NCI-H774 (cell line): ENCODE measurements around the gene CASP2.

Source experiments
- DNase-seq: peaks from one replicate; lab custom pipeline; 2025; lab: John Stamatoyannopoulos, UW

Gene CASP2

GRCh38 chr7:143296686-143297085, 8.5 kb downstream of the CASP2 start:
- DNase-seq: no peak

GRCh38 chr7:143299346-143299745, 11.2 kb downstream of the CASP2 start:
- no peak for DNase-seq

GRCh38 chr7:143299840-143300239, 11.7 kb downstream of the CASP2 start:
- no peak for DNase-seq

- no peak for DNase-seq
Observed at GRCh38 chr7:143300959-143301935, 13.1 kb downstream of the CASP2 start.

GRCh38 chr7:143303733-143304132, 15.6 kb downstream of the CASP2 start:
- no peak for DNase-seq

- no peak for DNase-seq
Observed at GRCh38 chr7:143304938-143305337, 16.8 kb downstream of the CASP2 start.

- DNase-seq: no peak
Observed at GRCh38 chr7:143305423-143306070, 17.4 kb downstream of the CASP2 start.

GRCh38 chr7:143308632-143309031, 20.5 kb downstream of the CASP2 start:
- DNase-seq: no peak

- DNase-seq: no peak
Observed at GRCh38 chr7:143314127-143314526, 26.0 kb downstream of the CASP2 start.

- no peak for DNase-seq
Observed at GRCh38 chr7:143315776-143316175, 27.6 kb downstream of the CASP2 start, which contains the start of gene CLCN1. Gene CLCN1 (plus strand): TSS chr7:143316111. CDS start chr7:143316213, 102 bp downstream.

- DNase-seq: no peak
Observed at GRCh38 chr7:143316492-143316891, 28.3 kb downstream of the CASP2 start.

- DNase-seq: no peak
Observed at GRCh38 chr7:143318661-143319060, 30.5 kb downstream of the CASP2 start.

GRCh38 chr7:143320620-143321019, 32.5 kb downstream of the CASP2 start:
- DNase-seq: no peak

- no peak for DNase-seq
Observed at GRCh38 chr7:143321242-143321641, 33.1 kb downstream of the CASP2 start.

- DNase-seq: no peak
Observed at GRCh38 chr7:143321734-143322133, 33.6 kb downstream of the CASP2 start.

- no peak for DNase-seq
Observed at GRCh38 chr7:143322760-143323633, 34.8 kb downstream of the CASP2 start.

- no peak for DNase-seq
Observed at GRCh38 chr7:143323653-143324052, 35.5 kb downstream of the CASP2 start.

- DNase-seq: no peak
Observed at GRCh38 chr7:143325240-143325639, 37.1 kb downstream of the CASP2 start.

GRCh38 chr7:143327903-143328302, 39.8 kb downstream of the CASP2 start:
- DNase-seq: no peak

- no peak for DNase-seq
Observed at GRCh38 chr7:143329471-143330170, 41.5 kb downstream of the CASP2 start.

- DNase-seq: no peak
Observed at GRCh38 chr7:143331179-143331801, 43.1 kb downstream of the CASP2 start.
